ENCODE measurements around the gene GPT2.

DNA sequence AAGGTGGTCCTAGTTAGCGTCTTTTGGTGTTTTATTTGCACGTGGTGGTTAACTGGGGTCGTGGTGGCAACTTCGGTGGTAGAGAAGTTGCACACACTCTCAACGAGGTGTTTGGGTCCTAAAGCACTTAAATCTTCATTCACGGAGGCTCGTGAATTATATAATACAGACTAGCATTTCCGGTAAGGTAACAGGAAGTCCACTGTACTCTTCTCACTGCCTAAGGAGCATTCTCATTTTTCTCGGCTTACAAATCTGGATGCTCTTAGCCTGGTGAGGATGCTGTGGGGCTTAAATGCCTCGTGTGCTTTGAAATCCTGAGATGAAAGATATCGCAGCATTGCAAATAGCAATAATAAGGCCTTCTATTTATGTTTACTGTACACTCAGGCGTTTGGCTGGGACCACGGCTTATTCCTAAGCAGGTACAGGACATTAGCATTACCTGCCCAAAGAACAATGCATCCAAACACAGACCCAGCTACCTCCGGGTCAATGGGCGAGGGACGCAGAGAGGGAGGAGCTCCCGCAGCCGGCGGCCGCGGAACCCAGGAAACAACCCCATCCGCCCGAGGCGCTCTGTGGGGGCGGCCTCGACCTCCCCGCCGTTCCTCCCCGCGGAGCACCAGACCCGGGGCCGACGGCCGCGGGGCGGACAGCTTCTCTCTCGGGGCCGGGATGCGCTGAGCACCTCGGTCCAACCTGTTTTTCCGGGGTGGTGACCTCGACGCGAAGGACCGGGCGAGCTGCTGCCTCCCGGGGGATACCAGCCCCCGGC is 88.5 kb downstream of the GPT2 start:
- TF ChIP-seq, protein P1, sequence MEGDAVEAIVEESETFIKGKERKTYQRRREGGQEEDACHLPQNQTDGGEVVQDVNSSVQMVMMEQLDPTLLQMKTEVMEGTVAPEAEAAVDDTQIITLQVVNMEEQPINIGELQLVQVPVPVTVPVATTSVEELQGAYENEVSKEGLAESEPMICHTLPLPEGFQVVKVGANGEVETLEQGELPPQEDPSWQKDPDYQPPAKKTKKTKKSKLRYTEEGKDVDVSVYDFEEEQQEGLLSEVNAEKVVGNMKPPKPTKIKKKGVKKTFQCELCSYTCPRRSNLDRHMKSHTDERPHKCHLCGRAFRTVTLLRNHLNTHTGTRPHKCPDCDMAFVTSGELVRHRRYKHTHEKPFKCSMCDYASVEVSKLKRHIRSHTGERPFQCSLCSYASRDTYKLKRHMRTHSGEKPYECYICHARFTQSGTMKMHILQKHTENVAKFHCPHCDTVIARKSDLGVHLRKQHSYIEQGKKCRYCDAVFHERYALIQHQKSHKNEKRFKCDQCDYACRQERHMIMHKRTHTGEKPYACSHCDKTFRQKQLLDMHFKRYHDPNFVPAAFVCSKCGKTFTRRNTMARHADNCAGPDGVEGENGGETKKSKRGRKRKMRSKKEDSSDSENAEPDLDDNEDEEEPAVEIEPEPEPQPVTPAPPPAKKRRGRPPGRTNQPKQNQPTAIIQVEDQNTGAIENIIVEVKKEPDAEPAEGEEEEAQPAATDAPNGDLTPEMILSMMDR (IDR thresholded peaks at IDR 0.05 in 4 of 5, conservative IDR thresholded peaks at IDR 0.05 in 1 of 5), result no peak
- TF ChIP-seq POLR2A (IDR thresholded peaks at IDR 0.05), result no peak
